ENCODE results near the gene KIRREL1. TPM values are rescaled to one million over a fixed set of nuclear protein-coding genes. Genes with fewer than 3 reads are reported as not detected.

Gene KIRREL1
- total and polyA plus RNA-seq, 2 experiments from 2014 or later = 8.2 to 33.2 TPM

GRCh38 chr1:158007667-158008386 is 14.4 kb downstream of the KIRREL1 start:
- Histone ChIP-seq H3K36me3 (no peaks in the 10 kb centered on the region), H3K4me3 (no peak overlapping the region), H3K27me3 (no peaks in the 10 kb centered on the region), H3K9me3 (ENCODE audit: low read depth) (no peaks in the 10 kb centered on the region), H3K4me1 (ENCODE audit: low read depth) (peaks cover 51% of the 10 kb centered on the region), H3K27ac (peak overlapping the region; percentile 95)
- DNase-seq (ENCODE audit: low read depth in 1 of 2, low spot score in 1 of 2) = no peak
- no peak for TF ChIP-seq CTCF (IDR thresholded peaks at IDR 0.05; ENCODE audit: low read depth, low read length)

GRCh38 chr1:158008630-158009029 is 15.2 kb downstream of the KIRREL1 start:
- H3K27ac ChIP-seq = peak overlapping the region; percentile 95
- H3K4me1 ChIP-seq (ENCODE audit: low read depth) = peaks cover 43% of the 10 kb centered on the region

GRCh38 chr1:158011714-158012113 is 18.3 kb downstream of the KIRREL1 start:
- H3K4me1 ChIP-seq (ENCODE audit: low read depth) = peaks cover 42% of the 10 kb centered on the region
- peak in 1 of 2 donors; percentile 57 for DNase-seq (ENCODE audit: low read depth in 1 of 2, low spot score in 1 of 2)
- H3K9me3 ChIP-seq (ENCODE audit: low read depth) = no peaks in the 10 kb centered on the region
- H3K4me3 ChIP-seq = no peak overlapping the region
- H3K27me3 ChIP-seq = no peaks in the 10 kb centered on the region
- H3K36me3 ChIP-seq = no peaks in the 10 kb centered on the region
- TF ChIP-seq CTCF (IDR thresholded peaks at IDR 0.05; ENCODE audit: low read depth, low read length) = no peak
- peak overlapping the region; percentile 95 for H3K27ac ChIP-seq

More at GRCh38 chr1:158008630-158009029, 15.2 kb downstream of the KIRREL1 start:
- no peaks in the 10 kb centered on the region for H3K36me3 ChIP-seq
- no peak overlapping the region for H3K4me3 ChIP-seq
- no peak for TF ChIP-seq CTCF (IDR thresholded peaks at IDR 0.05; ENCODE audit: low read depth, low read length)
- no peaks in the 10 kb centered on the region for H3K9me3 ChIP-seq (ENCODE audit: low read depth)
- no peak for DNase-seq (ENCODE audit: low read depth in 1 of 2, low spot score in 1 of 2)
- no peaks in the 10 kb centered on the region for H3K27me3 ChIP-seq

- peak in 1 of 2 donors; percentile 63 for DNase-seq (ENCODE audit: low read depth in 1 of 2, low spot score in 1 of 2)
- Histone ChIP-seq H3K27me3 (no peaks in the 10 kb centered on the region), H3K4me1 (ENCODE audit: low read depth) (peaks cover 36% of the 10 kb centered on the region), H3K4me3 (no peak overlapping the region), H3K27ac (no peak overlapping the region), H3K9me3 (ENCODE audit: low read depth) (no peaks in the 10 kb centered on the region), H3K36me3 (no peaks in the 10 kb centered on the region)
- TF ChIP-seq CTCF (IDR thresholded peaks at IDR 0.05; ENCODE audit: low read depth, low read length) = no peak
These were observed 20.6 kb downstream of the KIRREL1 start for GRCh38 chr1:158013840-158014730.

GRCh38 chr1:158014731-158015320 is 21.4 kb downstream of the KIRREL1 start:
- DNase-seq (ENCODE audit: low read depth in 1 of 2, low spot score in 1 of 2) = no peak
- TF ChIP-seq CTCF (IDR thresholded peaks at IDR 0.05; ENCODE audit: low read depth, low read length) = no peak
- no peak overlapping the region for H3K27ac ChIP-seq

More at GRCh38 chr1:158014731-158015320, 21.4 kb downstream of the KIRREL1 start:
- Histone ChIP-seq H3K27me3 (no peaks in the 10 kb centered on the region), H3K4me1 (ENCODE audit: low read depth) (peaks cover 35% of the 10 kb centered on the region), H3K36me3 (no peaks in the 10 kb centered on the region), H3K4me3 (no peak overlapping the region), H3K9me3 (ENCODE audit: low read depth) (no peaks in the 10 kb centered on the region)

Measured in cardiac muscle cell (in vitro differentiated cells and primary cell).